Fibroblast of pulmonary artery (primary cell): ENCODE measurements around the gene ARHGEF28.

Experiments used
- DNase-seq: peaks from one replicate; pipeline ENCODE4 v3.0.0-alpha.2; 2010; ENCODE audit warnings: low read depth
- H3K4me3 ChIP-seq: replicated peaks from 2 replicates; pipeline ENCODE4 v1.5.1; 2011; ENCODE audit warnings: low read depth, mild to moderate bottlenecking, control low read depth, low read length, moderate library complexity
- CTCF ChIP-seq: IDR thresholded peaks from 2 replicates; pipeline ENCODE4 v1.5.1; 2011; ENCODE audit warnings: mild to moderate bottlenecking, control low read depth, low read length, inconsistent platforms; ENCODE audit errors: missing control alignments

The ARHGEF28 gene

GRCh38 chr5:73728493-73729273 lies 102.7 kb downstream of the ARHGEF28 start:
- DNase-seq, result no peak
- no peak overlapping the region for H3K4me3 ChIP-seq
- no peak for TF ChIP-seq CTCF

GRCh38 chr5:73729329-73729728 lies 103.3 kb downstream of the ARHGEF28 start:
- DNase-seq, result no peak
- TF ChIP-seq CTCF, result no peak
- H3K4me3 ChIP-seq, result no peak overlapping the region

GRCh38 chr5:73732045-73732444 lies 106.0 kb downstream of the ARHGEF28 start:
- TF ChIP-seq CTCF, result no peak
- no peak overlapping the region for H3K4me3 ChIP-seq
- DNase-seq, result no peak

GRCh38 chr5:73733219-73733618 lies 107.2 kb downstream of the ARHGEF28 start:
- peak; percentile 39 for DNase-seq
- no peak overlapping the region for H3K4me3 ChIP-seq
- no peak for TF ChIP-seq CTCF

- TF ChIP-seq CTCF, result no peak
- DNase-seq, result no peak
- no peak overlapping the region for H3K4me3 ChIP-seq
Observed at GRCh38 chr5:73735032-73735734, 109.2 kb downstream of the ARHGEF28 start.

GRCh38 chr5:73739650-73740049 lies 113.7 kb downstream of the ARHGEF28 start:
- no peak for DNase-seq
- no peak overlapping the region for H3K4me3 ChIP-seq
- no peak for TF ChIP-seq CTCF

GRCh38 chr5:73740274-73740790 lies 114.3 kb downstream of the ARHGEF28 start:
- no peak for DNase-seq
- no peak for TF ChIP-seq CTCF
- no peak overlapping the region for H3K4me3 ChIP-seq
